NCI-H1417 treated with DMSO at 0.1 percent for 48 hours (cell line): ENCODE measurements around the gene ARHGAP24.
"Not testable (repeated sequence)": the region's sequence is repeated elsewhere in the genome, so short reads cannot be mapped to it uniquely, and the experiment has no call there.

Experiments
- DNase-seq: peaks from one replicate; lab custom pipeline; 2025; lab: John Stamatoyannopoulos, UW

The ARHGAP24 gene

DNA sequence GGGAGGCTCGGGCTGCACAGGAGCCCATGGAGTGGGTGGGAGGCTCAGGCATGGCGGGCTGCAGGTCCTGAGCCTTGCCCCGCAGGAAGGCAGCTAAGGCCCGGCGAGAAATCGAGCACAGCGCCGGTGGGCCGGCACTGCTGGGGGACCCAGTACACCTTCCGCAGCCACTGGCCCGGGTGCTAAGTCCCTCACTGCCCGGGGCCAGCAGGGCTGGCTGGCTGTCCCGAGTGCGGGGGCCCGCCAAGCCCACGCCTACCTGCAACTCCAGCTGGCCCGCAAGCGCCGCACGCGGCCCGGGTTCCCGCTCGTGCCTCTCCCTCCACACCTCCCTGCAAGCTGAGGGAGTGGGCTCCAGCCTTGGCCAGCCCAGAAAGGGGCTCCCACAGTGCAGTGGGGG, 546.7 kb downstream of the ARHGAP24 start:
- DNase-seq, result not testable (repeated sequence)

GRCh38 chr4:86026720-86027119, 551.8 kb downstream of the ARHGAP24 start:
- no peak for DNase-seq

- no peak for DNase-seq
Measured at GRCh38 chr4:86031927-86032326, 557.0 kb downstream of the ARHGAP24 start.

DNA sequence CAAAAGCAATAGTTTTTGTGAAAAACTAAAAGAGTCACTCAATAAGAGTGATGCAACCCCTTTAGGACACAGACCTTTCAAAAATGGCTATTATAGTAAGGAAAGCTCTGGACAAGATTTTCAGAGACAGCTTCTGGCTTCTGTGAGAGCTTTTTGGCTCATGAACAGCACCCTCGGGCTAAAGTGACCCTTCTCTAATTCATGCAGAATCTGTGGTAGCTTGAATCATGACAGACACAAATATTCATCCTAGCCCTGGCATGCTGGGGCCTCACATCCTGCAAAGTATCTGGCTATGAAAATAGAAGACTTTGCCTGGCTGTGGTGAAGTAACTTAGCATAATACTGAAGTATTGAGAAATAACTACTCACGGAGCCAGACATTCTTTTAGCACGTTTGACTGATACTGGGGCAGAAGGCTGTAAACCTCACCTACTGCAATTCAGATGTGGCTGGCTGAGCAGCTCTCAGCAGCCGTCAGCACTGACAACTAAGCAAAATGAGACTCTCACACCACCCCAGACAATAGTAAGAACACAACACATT, 557.6 kb downstream of the ARHGAP24 start:
- no peak for DNase-seq

- DNase-seq, result no peak
Measured at GRCh38 chr4:86033171-86033570, 558.2 kb downstream of the ARHGAP24 start.

DNA sequence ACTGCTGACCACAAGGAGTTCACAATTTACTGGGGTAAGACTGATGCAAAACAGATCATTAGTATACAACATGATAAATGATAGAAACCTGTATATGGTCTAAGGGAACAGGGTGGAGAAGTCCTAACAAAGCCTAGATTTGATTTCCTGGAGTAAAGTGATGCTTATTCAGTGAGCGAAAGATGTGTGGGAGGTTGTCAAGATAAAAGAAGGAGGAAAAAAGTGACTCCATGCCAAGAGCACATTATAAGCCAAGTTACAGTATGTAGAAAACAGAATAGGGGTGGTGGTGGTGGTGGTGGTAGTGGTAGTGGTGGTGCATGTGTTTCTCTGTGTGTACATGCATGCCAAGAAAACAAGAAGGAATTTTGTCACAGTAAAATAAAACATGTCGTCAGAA, 559.7 kb downstream of the ARHGAP24 start:
- DNase-seq, result no peak

- DNase-seq, result no peak
Measured at GRCh38 chr4:86035688-86036087, 560.7 kb downstream of the ARHGAP24 start.

DNA sequence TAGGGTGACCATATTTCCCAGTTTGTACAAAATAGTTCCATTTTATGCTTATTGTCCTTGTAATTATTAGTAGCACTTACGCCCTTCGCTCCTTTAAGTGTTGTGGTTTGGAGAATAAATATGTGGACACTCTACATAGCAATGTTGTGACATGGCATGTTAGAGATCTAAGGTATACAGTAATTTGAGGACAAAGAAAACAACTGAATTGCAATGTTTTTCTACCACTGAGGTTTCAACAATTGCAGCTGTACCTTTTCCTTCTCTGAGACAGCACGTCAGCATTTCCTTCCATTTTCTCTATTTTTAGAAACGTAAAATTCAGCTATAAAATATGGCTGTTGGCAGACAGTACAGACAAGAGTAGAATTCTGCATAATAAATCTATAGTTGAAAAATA, 561.8 kb downstream of the ARHGAP24 start:
- DNase-seq, result no peak

DNA sequence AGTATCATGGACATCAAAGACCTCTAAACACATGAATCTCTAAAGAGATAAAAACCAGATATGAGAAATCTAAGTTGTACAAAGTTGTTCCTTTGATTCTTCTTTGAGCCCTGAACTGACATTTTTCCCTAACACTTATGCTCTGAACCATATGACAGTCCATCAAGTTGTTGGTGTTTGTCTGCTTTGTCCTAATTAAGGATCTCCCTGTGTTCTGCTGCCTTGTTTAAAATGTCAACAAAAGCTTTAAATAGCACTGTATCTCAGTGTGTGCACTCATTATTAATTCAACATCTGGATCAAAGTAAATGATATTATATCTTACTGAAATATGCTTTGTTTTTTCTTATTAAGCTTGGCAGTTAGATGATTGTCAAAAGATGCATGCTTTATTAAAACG, 563.1 kb downstream of the ARHGAP24 start:
- no peak for DNase-seq

DNA sequence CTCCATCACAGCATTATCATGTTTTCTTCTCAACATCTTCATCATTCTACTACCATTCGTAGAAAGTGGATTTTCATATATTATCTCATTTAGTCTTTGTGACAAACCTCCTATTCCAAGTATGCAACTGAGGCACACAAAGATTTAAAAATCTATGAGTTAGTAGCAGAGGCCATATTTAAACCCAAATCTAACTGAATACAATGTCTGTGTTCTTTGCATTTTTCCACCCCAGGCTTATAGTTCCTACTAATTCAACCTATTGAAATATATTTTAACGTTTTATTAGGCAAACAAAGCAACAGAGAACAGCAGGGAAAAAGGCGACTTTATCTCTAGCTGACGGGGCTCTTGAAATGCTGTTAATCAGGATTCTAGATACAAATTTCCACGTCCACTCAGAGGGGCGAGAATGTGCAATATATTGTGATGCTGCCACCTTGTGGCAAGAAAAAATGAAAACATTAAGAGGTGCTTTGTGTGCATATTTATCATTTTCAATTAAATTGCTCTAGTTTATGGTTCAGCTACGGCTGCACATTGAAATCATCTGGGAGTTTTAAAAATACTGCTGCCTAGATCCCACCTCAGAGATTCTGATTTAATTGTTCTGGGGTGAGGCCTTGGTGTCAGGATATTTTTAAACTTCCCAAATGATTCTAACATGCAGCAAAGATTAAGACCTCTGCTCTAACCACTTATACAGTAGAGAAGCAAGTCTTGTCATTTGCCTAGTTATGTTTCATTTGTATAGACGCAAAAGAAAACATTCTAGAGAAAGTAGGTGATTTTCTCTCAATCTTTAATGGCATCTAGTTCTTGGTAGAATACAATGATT, 569.0 kb downstream of the ARHGAP24 start:
- DNase-seq, result no peak

DNA sequence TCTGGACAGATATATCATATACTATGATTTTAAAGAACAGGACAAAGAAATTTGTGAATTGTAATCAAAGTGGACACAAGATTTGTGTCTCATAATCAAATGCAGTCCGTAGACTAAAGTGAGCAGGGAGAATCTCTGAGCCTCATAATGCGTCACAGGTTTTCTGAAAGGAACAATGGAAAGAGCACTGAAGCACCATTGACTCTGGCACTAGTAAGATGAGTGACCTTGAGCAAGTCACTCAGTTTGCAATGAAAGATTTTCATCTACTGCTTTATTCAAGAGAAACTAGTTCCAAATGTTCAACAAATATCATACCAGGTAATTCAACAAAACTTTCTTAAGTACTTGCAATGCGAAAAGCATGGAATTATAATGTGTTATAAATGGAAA, 569.6 kb downstream of the ARHGAP24 start:
- DNase-seq, result no peak

DNA sequence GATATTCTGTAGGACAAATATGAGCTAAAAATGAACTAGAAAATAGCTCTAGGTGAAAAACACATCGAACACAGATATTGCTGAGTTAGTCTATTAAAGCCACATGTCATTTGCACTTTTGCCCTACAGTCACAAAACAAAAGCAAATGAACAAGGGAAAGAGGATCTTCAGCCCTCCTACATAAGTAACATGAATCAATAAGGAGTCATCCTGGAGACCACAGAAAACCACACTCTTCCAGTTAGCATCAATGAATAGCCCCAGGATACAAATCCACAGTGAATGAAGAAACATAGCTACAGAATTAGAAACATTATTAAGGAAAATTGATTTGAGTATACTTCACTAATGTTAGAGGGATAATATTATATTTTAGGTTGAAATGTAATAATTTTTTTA, 573.5 kb downstream of the ARHGAP24 start:
- DNase-seq, result no peak

- no peak for DNase-seq
Measured at GRCh38 chr4:86050496-86050895, 575.5 kb downstream of the ARHGAP24 start.
